PFSK-1 (cell line): Measurements from ENCODE around the gene BAG1.

Experiments used
- FOXP2 ChIP-seq: optimal IDR thresholded peaks from 2 replicates; pipeline ENCODE3; 2011; ENCODE audit warnings: borderline replicate concordance, control low read depth, inconsistent platforms; ENCODE audit not compliant: insufficient read depth; ENCODE audit errors: extremely low read length, extremely low read depth
- POLR2AphosphoS5 ChIP-seq: IDR thresholded peaks from 2 replicates; pipeline ENCODE4 v1.6.1; 2012; ENCODE audit warnings: low read depth, mild to moderate bottlenecking, control low read depth, low read length, moderate library complexity
- REST ChIP-seq, 2 experiments: IDR thresholded peaks; 2 replicates each; pipeline versions ENCODE4 v1.6.1 to v1.8.0; 2011 to 2012; ENCODE audit warnings: low read depth in 2 of 2, low read length in 2 of 2, control low read depth in 1 of 2, inconsistent platforms in 1 of 2, mild to moderate bottlenecking in 1 of 2, moderate library complexity in 1 of 2; ENCODE audit not compliant: insufficient read depth in 1 of 2
- SIN3A ChIP-seq: IDR thresholded peaks from 2 replicates; pipeline ENCODE4 v1.6.1; 2012; ENCODE audit warnings: mild to moderate bottlenecking, low read length, moderate library complexity, borderline replicate concordance; ENCODE audit not compliant: insufficient read depth
- TAF1 ChIP-seq: IDR thresholded peaks from 2 replicates; pipeline ENCODE4 v1.6.1; 2012; ENCODE audit warnings: low read length, control low read depth, borderline replicate concordance; ENCODE audit not compliant: insufficient read depth

BAG1 gene

GRCh38 chr9:33232815-33233214, 31.7 kb downstream of the BAG1 start:
- TF ChIP-seq SIN3A (no peak), REST (IDR thresholded peaks at IDR 0.05; ENCODE audit: insufficient read depth in 1 of 2, low read depth in 2 of 2, low read length in 2 of 2) (no peak), FOXP2 (no peak), POLR2AphosphoS5 (no peak), TAF1 (no peak)

GRCh38 chr9:33231623-33231942, 32.9 kb downstream of the BAG1 start:
- TF ChIP-seq FOXP2, result no peak
- TF ChIP-seq POLR2AphosphoS5, result no peak
- TF ChIP-seq SIN3A, result no peak
- TF ChIP-seq REST (IDR thresholded peaks at IDR 0.05; ENCODE audit: insufficient read depth in 1 of 2, low read depth in 2 of 2, low read length in 2 of 2), result no peak
- TF ChIP-seq TAF1, result no peak

GRCh38 chr9:33230756-33231622, 33.5 kb downstream of the BAG1 start:
- TF ChIP-seq REST (IDR thresholded peaks at IDR 0.05; ENCODE audit: insufficient read depth in 1 of 2, low read depth in 2 of 2, low read length in 2 of 2) (no peak), FOXP2 (no peak), POLR2AphosphoS5 (no peak), SIN3A (no peak), TAF1 (no peak)

- no peak for TF ChIP-seq POLR2AphosphoS5
Observed at GRCh38 chr9:33229359-33230114, 35.0 kb downstream of the BAG1 start.

GRCh38 chr9:33228606-33229005, 35.9 kb downstream of the BAG1 start:
- TF ChIP-seq SIN3A (no peak), TAF1 (no peak), REST (IDR thresholded peaks at IDR 0.05; ENCODE audit: insufficient read depth in 1 of 2, low read depth in 2 of 2, low read length in 2 of 2) (no peak), POLR2AphosphoS5 (no peak), FOXP2 (no peak)
